D721Med (cell line): ENCODE measurements around the gene ESRRG.

Experiments
- DNase-seq: peaks from one replicate; pipeline ENCODE4 v3.0.0; 2011; ENCODE audit warnings: low spot score; ENCODE audit not compliant: insufficient read length
- FAIRE-seq: peaks from 2 replicates; lab custom pipeline; 2011; peaks lifted over from hg19 to GRCh38; lab: Jason Lieb, UNC
- CTCF ChIP-seq: IDR thresholded peaks from 2 replicates; pipeline ENCODE4 v1.5.1; 2012; ENCODE audit warnings: mild to moderate bottlenecking, control low read depth; ENCODE audit not compliant: insufficient read depth; ENCODE audit errors: missing control alignments

The ESRRG gene

DNA sequence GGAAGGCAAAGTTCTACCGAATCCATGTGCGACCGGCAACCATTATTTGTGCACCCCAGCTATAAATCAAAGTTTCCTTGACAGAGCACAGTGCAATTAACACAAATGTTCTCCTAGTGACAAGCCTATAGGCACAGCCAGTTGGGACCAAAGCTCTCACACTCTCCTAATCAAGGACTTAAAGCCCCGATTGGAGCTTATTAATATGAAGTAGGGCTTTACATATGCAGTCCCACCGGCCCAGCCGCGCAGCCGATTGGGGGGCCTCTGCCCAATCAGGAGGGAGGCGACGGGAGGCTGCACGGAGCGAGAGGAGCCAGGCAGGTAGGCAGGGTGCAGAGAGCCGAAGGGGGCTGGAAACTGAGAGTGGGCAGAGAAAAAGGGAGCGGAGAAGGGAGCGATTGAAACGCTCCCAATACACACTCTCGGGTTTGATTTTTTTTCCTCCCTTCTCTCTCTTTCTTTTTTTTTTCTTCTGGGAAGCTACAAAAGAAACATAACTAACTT, at the start of gene ESRRG:
Gene ESRRG (minus strand): TSS at position 156 of the 507 bp plus-strand sequence. CDS start 130 bp downstream, at position 26.
- DNase-seq (no peak), FAIRE-seq (peak; percentile 97)
- TF ChIP-seq CTCF = no peak

GRCh38 chr1:216771922-216772321, 48.7 kb upstream of the ESRRG start:
- TF ChIP-seq CTCF = no peak
- no peak for DNase-seq
- FAIRE-seq = no peak

DNA sequence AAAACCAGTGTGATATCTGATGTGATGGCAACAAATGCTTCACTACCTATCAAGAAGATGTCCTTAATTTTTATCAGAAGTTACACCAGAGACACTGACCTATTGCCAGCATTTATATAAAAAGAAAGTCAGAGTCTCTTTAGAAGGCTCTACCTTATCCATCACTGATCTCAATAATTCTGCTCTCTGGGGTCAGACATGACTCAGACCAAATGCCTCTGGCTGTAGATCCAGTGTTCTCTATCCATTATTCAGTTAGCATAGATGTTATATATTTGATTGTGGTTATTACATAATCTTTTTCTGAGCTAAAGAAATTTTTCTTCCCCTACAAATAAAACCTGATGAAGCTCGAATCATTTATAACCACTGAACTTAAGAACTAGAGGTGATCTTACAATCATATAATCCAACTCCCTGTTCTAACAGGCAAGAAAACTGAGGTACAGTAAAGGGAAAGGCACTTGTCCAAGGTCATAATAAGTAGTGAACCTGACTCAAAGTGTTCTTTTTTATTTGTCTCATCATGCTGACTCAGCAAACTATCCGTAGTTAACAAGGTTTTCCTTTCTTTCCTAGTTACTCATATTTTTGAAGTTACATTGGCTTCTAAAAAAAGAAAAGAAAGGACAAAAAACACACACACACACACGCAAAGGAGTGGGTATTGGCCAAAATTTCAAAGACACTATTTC, 43.6 kb upstream of the ESRRG start:
- TF ChIP-seq CTCF = no peak
- FAIRE-seq = peak; percentile 74
- no peak for DNase-seq

- FAIRE-seq (peak; percentile 64), DNase-seq (no peak)
- no peak for TF ChIP-seq CTCF
Measured at GRCh38 chr1:216765346-216766300, 42.4 kb upstream of the ESRRG start.

- peak; percentile 91 for FAIRE-seq
- no peak for TF ChIP-seq CTCF
- DNase-seq = no peak
Measured at GRCh38 chr1:216758161-216758560, 34.9 kb upstream of the ESRRG start.

- TF ChIP-seq CTCF = no peak
Measured at GRCh38 chr1:216757110-216757509, 33.9 kb upstream of the ESRRG start.

More at GRCh38 chr1:216757110-216757509, 33.9 kb upstream of the ESRRG start:
- FAIRE-seq (peak; percentile 63), DNase-seq (no peak)
